SK-N-SH treated with all-trans-retinoic acid at 6 μM for 48 hours (cell line): Measurements from ENCODE around the gene OR52A5.

ENCODE experiments used
- ATAC-seq: fragments of 200-7000 bp; cut with Tn5 transposase; 3 replicates; pipeline ENCODE4 v1.9.1; 2020; ENCODE audit warnings: mild to moderate bottlenecking, moderate library complexity
- BACH2 ChIP-seq: fragments of 250-450 bp; sonication (Bioruptor Pico); IDR thresholded peaks from 2 replicates; pipeline ENCODE4 v1.9.0; 2021; ENCODE audit warnings: mild to moderate bottlenecking, borderline replicate concordance
- CREB5 ChIP-seq: fragments of 250-450 bp; sonication (Bioruptor Pico); IDR thresholded peaks from 2 replicates; pipeline ENCODE4 v1.5.1; 2020; ENCODE audit warnings: low read depth, mild to moderate bottlenecking, moderate library complexity
- CSDC2 ChIP-seq: fragments of 250-450 bp; sonication (Bioruptor Pico); IDR thresholded peaks from 2 replicates; pipeline ENCODE4 v1.5.0; 2020; ENCODE audit warnings: mild to moderate bottlenecking, moderate library complexity
- ISL1 ChIP-seq: fragments of 250-450 bp; sonication (Bioruptor Pico); IDR thresholded peaks from 2 replicates; pipeline ENCODE4 v2.1.2; 2022; ENCODE audit warnings: mild to moderate bottlenecking, moderate library complexity
- OSR1 ChIP-seq: fragments of 250-450 bp; sonication (Bioruptor Pico); IDR thresholded peaks from 2 replicates; pipeline ENCODE4 v1.8.0; 2022; ENCODE audit warnings: moderate library complexity, mild to moderate bottlenecking, inconsistent platforms
- PPARA ChIP-seq: fragments of 250-450 bp; sonication (Bioruptor Pico); IDR thresholded peaks from 2 replicates; pipeline ENCODE4 v1.5.0; 2020; ENCODE audit warnings: mild to moderate bottlenecking, borderline replicate concordance
- SNAI2 ChIP-seq: fragments of 250-450 bp; sonication (Bioruptor Pico); IDR thresholded peaks from 2 replicates; pipeline ENCODE4 v1.5.0; 2020; ENCODE audit warnings: mild to moderate bottlenecking, moderate library complexity
- TCF4 ChIP-seq: fragments of 250-450 bp; sonication (Bioruptor Pico); IDR thresholded peaks from 2 replicates; pipeline ENCODE4 v1.8.0; 2021; ENCODE audit warnings: mild to moderate bottlenecking, moderate library complexity, borderline replicate concordance
- TOX ChIP-seq: fragments of 250-450 bp; sonication (Bioruptor Pico); IDR thresholded peaks from 2 replicates; pipeline ENCODE4 v1.8.0; 2021; ENCODE audit warnings: mild to moderate bottlenecking, moderate library complexity, borderline replicate concordance
- TSHZ2 ChIP-seq: fragments of 250-450 bp; sonication (Bioruptor Pico); IDR thresholded peaks from 2 replicates; pipeline ENCODE4 v1.5.0; 2020; ENCODE audit warnings: mild to moderate bottlenecking, moderate library complexity
- ZFP3 ChIP-seq: fragments of 250-450 bp; sonication (Bioruptor Pico); IDR thresholded peaks from 2 replicates; pipeline ENCODE4 v1.5.0; 2020; ENCODE audit warnings: mild to moderate bottlenecking, moderate library complexity
- ZFP30 ChIP-seq: fragments of 450-650 bp; formaldehyde crosslinking; IDR thresholded peaks from 2 replicates; pipeline ENCODE4 v1.5.0; 2022; ENCODE audit warnings: mild to moderate bottlenecking, moderate library complexity
- ZNF565 ChIP-seq: fragments of 450-650 bp; formaldehyde crosslinking; conservative IDR thresholded peaks from 2 replicates; pipeline ENCODE4 v1.5.0; 2020; ENCODE audit warnings: low read depth, mild to moderate bottlenecking, moderate library complexity
- ZNF70 ChIP-seq: fragments of 450-650 bp; formaldehyde crosslinking; IDR thresholded peaks from 2 replicates; pipeline ENCODE4 v1.5.0; 2020; ENCODE audit warnings: mild to moderate bottlenecking, moderate library complexity
- ZNF8 ChIP-seq: fragments of 450-650 bp; formaldehyde crosslinking; IDR thresholded peaks from 2 replicates; pipeline ENCODE4 v1.5.0; 2020; ENCODE audit warnings: mild to moderate bottlenecking, moderate library complexity
- TF ChIP-seq, protein P1 (sequence below): fragments of 250-450 bp; sonication (Bioruptor Pico); IDR thresholded peaks from 2 replicates; pipeline ENCODE4 v1.8.0; 2021; ENCODE audit warnings: low read depth, mild to moderate bottlenecking, moderate library complexity, borderline replicate concordance
- TF ChIP-seq, protein P2 (sequence below): fragments of 250-450 bp; sonication (Bioruptor Pico); IDR thresholded peaks from 2 replicates; pipeline ENCODE4 v1.8.0; 2020; ENCODE audit warnings: mild to moderate bottlenecking, moderate library complexity, borderline replicate concordance
- TF ChIP-seq, protein P3 (sequence below): fragments of 250-450 bp; sonication (Bioruptor Pico); IDR thresholded peaks from 2 replicates; pipeline ENCODE4 v1.5.1; 2021; ENCODE audit warnings: mild to moderate bottlenecking, moderate library complexity

The OR52A5 gene

GRCh38 chr11:5136261-5136660 lies 1.9 kb downstream of the OR52A5 start:
- TF ChIP-seq OSR1 (no peak), CSDC2 (no peak), SNAI2 (CRISPR knock-in tag) (no peak), ZNF8 (CRISPR knock-in tag) (no peak), ZFP3 (CRISPR knock-in tag) (no peak), ISL1 (CRISPR knock-in tag) (no peak), CREB5 (CRISPR knock-in tag) (no peak)
- TF ChIP-seq, protein P1, sequence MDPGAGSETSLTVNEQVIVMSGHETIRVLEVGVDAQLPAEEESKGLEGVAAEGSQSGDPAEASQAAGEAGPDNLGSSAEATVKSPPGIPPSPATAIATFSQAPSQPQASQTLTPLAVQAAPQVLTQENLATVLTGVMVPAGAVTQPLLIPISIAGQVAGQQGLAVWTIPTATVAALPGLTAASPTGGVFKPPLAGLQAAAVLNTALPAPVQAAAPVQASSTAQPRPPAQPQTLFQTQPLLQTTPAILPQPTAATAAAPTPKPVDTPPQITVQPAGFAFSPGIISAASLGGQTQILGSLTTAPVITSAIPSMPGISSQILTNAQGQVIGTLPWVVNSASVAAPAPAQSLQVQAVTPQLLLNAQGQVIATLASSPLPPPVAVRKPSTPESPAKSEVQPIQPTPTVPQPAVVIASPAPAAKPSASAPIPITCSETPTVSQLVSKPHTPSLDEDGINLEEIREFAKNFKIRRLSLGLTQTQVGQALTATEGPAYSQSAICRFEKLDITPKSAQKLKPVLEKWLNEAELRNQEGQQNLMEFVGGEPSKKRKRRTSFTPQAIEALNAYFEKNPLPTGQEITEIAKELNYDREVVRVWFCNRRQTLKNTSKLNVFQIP (CRISPR knock-in tag), result no peak
- TF ChIP-seq, all 23 proteins: peak for 0
- no peak for ATAC-seq

GRCh38 chr11:5131584-5132335 lies 6.4 kb downstream of the OR52A5 start:
- no peak for ATAC-seq
- no peak for TF ChIP-seq ZFP30
- no peak for TF ChIP-seq OSR1
- no peak for TF ChIP-seq TSHZ2
- no peak for TF ChIP-seq ZFP3 (CRISPR knock-in tag)
- TF ChIP-seq, protein P2, sequence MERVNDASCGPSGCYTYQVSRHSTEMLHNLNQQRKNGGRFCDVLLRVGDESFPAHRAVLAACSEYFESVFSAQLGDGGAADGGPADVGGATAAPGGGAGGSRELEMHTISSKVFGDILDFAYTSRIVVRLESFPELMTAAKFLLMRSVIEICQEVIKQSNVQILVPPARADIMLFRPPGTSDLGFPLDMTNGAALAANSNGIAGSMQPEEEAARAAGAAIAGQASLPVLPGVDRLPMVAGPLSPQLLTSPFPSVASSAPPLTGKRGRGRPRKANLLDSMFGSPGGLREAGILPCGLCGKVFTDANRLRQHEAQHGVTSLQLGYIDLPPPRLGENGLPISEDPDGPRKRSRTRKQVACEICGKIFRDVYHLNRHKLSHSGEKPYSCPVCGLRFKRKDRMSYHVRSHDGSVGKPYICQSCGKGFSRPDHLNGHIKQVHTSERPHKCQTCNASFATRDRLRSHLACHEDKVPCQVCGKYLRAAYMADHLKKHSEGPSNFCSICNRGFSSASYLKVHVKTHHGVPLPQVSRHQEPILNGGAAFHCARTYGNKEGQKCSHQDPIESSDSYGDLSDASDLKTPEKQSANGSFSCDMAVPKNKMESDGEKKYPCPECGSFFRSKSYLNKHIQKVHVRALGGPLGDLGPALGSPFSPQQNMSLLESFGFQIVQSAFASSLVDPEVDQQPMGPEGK (CRISPR knock-in tag), result no peak
- TF ChIP-seq TCF4 (CRISPR knock-in tag), result no peak
- TF ChIP-seq ZNF565 (CRISPR knock-in tag), result no peak
- TF ChIP-seq, protein P1 (CRISPR knock-in tag), result no peak
- TF ChIP-seq ZNF70, result no peak
- TF ChIP-seq SNAI2 (CRISPR knock-in tag), result no peak
- no peak for TF ChIP-seq TOX (CRISPR knock-in tag)
- no peak for TF ChIP-seq CSDC2
- TF ChIP-seq CREB5 (CRISPR knock-in tag), result no peak
- no peak for TF ChIP-seq BACH2 (CRISPR knock-in tag)
- TF ChIP-seq, all 23 proteins: peak for 0

- no peak for ATAC-seq
- TF ChIP-seq BACH2 (CRISPR knock-in tag), result no peak
- TF ChIP-seq, protein P2 (CRISPR knock-in tag), result no peak
- TF ChIP-seq PPARA, result no peak
- no peak for TF ChIP-seq TSHZ2
- TF ChIP-seq ZFP3 (CRISPR knock-in tag), result no peak
- TF ChIP-seq, protein P3, sequence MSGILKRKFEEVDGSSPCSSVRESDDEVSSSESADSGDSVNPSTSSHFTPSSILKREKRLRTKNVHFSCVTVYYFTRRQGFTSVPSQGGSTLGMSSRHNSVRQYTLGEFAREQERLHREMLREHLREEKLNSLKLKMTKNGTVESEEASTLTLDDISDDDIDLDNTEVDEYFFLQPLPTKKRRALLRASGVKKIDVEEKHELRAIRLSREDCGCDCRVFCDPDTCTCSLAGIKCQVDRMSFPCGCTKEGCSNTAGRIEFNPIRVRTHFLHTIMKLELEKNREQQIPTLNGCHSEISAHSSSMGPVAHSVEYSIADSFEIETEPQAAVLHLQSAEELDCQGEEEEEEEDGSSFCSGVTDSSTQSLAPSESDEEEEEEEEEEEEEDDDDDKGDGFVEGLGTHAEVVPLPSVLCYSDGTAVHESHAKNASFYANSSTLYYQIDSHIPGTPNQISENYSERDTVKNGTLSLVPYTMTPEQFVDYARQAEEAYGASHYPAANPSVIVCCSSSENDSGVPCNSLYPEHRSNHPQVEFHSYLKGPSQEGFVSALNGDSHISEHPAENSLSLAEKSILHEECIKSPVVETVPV (CRISPR knock-in tag), result no peak
- no peak for TF ChIP-seq ZNF8 (CRISPR knock-in tag)
Observed at GRCh38 chr11:5129457-5129877, 8.7 kb downstream of the OR52A5 start.
